ENCODE results near the gene ZFR. TPM values are rescaled to one million over a fixed set of nuclear protein-coding genes. Genes with fewer than 3 reads are reported as not detected.
A peak's percentile ranks its signal among the peaks of the same experiment; 100 is the strongest.
"Not testable (repeated sequence)": the region's sequence is repeated elsewhere in the genome, so short reads cannot be mapped to it uniquely, and the experiment has no call there.

ZFR gene
- total and polyA plus RNA-seq, 5 donors, result 28.9 to 58.7 (median 55.4) TPM

DNA sequence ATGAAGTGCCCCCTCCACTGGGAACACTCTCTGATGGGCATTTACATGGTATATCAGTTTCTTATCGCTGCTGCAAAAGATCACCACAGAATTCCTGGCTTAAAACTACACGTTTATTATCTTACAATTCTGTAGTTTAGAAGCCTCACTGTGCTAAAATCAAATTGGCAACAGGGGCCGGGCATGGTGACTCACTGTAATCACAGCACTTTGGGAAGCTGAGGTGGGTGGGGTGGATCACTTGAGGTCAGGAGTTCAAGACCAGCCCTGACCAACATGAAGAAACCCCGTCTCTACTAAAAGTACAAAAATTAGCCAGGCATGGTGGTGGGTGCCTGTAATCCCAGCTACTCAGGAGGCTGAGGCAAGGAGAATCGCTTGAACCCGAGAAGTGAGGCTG is 7.8 kb upstream of the ZFR start:
- ATAC-seq; intact Hi-C loops (cut with DNase I): not testable (repeated sequence)
- WGBS, result 72% methylated on average over 6 of the region's 6 CpGs

GRCh38 chr5:32450952-32451351 is 6.4 kb upstream of the ZFR start:
- no peaks in the 10 kb centered on the region for H3K4me1 ChIP-seq (ENCODE audit: control insufficient read depth, insufficient read depth, low read length)
- intact Hi-C loops (cut with DNase I), result no loop called here
- ATAC-seq (no peak), DNase-seq (no peak)
- no peak overlapping the region for H3K4me3 ChIP-seq (ENCODE audit: low read length)
- WGBS, result 54% methylated on average over 1 of the region's 1 CpG
- no peaks in the 10 kb centered on the region for H3K9me3 ChIP-seq (ENCODE audit: control insufficient read depth, low read length)
- no peak overlapping the region for H3K27ac ChIP-seq (ENCODE audit: low read length)
- no peaks in the 10 kb centered on the region for H3K27me3 ChIP-seq (ENCODE audit: control insufficient read depth, insufficient read depth)

More for the DNA sequence above, 7.8 kb upstream of the ZFR start:
- not testable (repeated sequence) for H3K4me3 ChIP-seq (ENCODE audit: low read length); H3K27me3 ChIP-seq (ENCODE audit: control insufficient read depth, insufficient read depth); DNase-seq; H3K4me1 ChIP-seq (ENCODE audit: control insufficient read depth, insufficient read depth, low read length); H3K9me3 ChIP-seq (ENCODE audit: control insufficient read depth, low read length); H3K27ac ChIP-seq (ENCODE audit: low read length)

- H3K4me3 ChIP-seq (ENCODE audit: low read length), result no peak overlapping the region
- WGBS, result 71% methylated on average over 2 of the region's 2 CpGs
- H3K4me1 ChIP-seq (ENCODE audit: control insufficient read depth, insufficient read depth, low read length), result peaks cover 5% of the 10 kb centered on the region
- no peaks in the 10 kb centered on the region for H3K27me3 ChIP-seq (ENCODE audit: control insufficient read depth, insufficient read depth)
- DNase-seq (no peak), ATAC-seq (no peak)
- H3K27ac ChIP-seq (ENCODE audit: low read length), result no peak overlapping the region
- intact Hi-C loops (cut with DNase I), result no loop called here
- peaks cover 3% of the 10 kb centered on the region for H3K9me3 ChIP-seq (ENCODE audit: control insufficient read depth, low read length)
Observed at GRCh38 chr5:32449262-32449661, 4.7 kb upstream of the ZFR start.

DNA sequence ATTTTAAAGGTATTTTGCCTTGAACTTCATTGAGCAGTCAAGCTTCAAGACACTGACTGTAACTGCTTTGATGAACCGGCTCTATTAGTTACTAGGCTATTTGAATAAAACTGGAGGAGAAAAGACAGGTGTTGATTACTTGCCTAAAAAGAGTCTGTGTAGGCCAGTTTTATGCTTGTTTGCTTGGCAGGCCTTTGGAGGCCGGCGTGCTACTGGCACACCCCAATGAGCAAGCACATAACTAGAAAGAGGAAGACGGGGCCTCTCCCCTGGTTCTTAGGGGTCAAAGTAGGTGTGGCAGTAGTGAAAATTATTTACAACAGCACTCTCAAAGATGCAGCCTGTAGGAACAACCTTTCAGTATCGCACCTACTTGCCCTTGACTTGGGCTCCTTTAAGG is 2.1 kb upstream of the ZFR start:
- Histone ChIP-seq H3K4me3 (ENCODE audit: low read length) (no peak overlapping the region), H3K4me1 (ENCODE audit: control insufficient read depth, insufficient read depth, low read length) (peaks cover 5% of the 10 kb centered on the region), H3K9me3 (ENCODE audit: control insufficient read depth, low read length) (peaks cover 3% of the 10 kb centered on the region), H3K27me3 (ENCODE audit: control insufficient read depth, insufficient read depth) (no peaks in the 10 kb centered on the region), H3K27ac (ENCODE audit: low read length) (no peak overlapping the region)
- no peak for ATAC-seq
- DNase-seq, result no peak
- 94% methylated on average over 5 of the region's 5 CpGs for WGBS
- intact Hi-C loops (cut with DNase I), result no loop called here

DNA sequence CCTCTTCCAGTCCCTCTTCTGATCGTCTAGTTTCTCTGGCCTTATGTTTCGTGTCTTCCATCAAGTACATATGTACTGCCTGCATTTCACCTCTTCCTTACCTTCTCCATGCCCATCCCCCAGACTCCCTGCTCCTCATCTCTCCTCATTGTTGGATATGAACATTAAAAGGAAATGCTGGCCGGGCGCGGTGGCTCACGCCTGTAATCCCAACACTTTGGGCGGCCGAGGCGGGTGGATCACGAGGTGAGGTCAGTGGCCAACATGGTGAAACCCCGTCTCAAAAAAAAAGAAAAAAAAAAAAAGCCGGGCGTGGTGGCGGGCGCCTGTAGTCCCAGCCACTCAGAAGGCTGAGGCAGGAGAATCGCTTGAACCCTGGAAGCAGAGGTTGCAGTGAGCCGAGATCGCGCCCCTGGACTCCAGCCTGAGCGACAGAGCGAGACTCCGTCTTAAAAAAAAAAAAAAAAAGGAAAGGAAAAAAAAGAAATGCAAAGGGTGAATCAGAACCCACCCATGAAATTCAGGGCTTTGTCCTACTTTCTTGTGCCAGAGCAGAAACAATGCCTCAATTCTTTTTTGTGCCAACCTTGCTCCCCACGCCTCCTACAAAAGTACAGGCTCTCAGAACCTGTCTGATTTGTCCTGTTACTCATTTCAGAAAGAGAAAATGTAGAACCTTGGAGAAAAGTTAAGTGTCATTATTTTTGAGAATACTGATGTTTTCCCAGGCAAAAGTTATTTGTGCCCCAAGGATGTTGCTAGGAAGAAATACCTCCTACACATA is 1.5 kb upstream of the ZFR start:
- peaks cover 5% of the 10 kb centered on the region for H3K4me1 ChIP-seq (ENCODE audit: control insufficient read depth, insufficient read depth, low read length)
- H3K27me3 ChIP-seq (ENCODE audit: control insufficient read depth, insufficient read depth), result no peaks in the 10 kb centered on the region
- no peak overlapping the region for H3K4me3 ChIP-seq (ENCODE audit: low read length)
- no peak overlapping the region for H3K27ac ChIP-seq (ENCODE audit: low read length)
- intact Hi-C loops (cut with DNase I), result no loop called here
- ATAC-seq (no peak), DNase-seq (no peak)
- H3K9me3 ChIP-seq (ENCODE audit: control insufficient read depth, low read length), result peaks cover 3% of the 10 kb centered on the region
- 81% methylated on average over 23 of the region's 23 CpGs for WGBS

GRCh38 chr5:32445287-32445758 is 783 bp upstream of the ZFR start:
- H3K27me3 ChIP-seq (ENCODE audit: control insufficient read depth, insufficient read depth), result no peaks in the 10 kb centered on the region
- WGBS, result 68% methylated on average over 10 of the region's 10 CpGs
- intact Hi-C loops (cut with DNase I), result no loop called here
- ATAC-seq (peak in 1 of 2 donors; percentile 9), DNase-seq (no peak)
- H3K4me3 ChIP-seq (ENCODE audit: low read length), result peak overlapping the region; percentile 89
- peaks cover 5% of the 10 kb centered on the region for H3K4me1 ChIP-seq (ENCODE audit: control insufficient read depth, insufficient read depth, low read length)
- H3K27ac ChIP-seq (ENCODE audit: low read length), result no peak overlapping the region
- H3K9me3 ChIP-seq (ENCODE audit: control insufficient read depth, low read length), result peaks cover 3% of the 10 kb centered on the region

DNA sequence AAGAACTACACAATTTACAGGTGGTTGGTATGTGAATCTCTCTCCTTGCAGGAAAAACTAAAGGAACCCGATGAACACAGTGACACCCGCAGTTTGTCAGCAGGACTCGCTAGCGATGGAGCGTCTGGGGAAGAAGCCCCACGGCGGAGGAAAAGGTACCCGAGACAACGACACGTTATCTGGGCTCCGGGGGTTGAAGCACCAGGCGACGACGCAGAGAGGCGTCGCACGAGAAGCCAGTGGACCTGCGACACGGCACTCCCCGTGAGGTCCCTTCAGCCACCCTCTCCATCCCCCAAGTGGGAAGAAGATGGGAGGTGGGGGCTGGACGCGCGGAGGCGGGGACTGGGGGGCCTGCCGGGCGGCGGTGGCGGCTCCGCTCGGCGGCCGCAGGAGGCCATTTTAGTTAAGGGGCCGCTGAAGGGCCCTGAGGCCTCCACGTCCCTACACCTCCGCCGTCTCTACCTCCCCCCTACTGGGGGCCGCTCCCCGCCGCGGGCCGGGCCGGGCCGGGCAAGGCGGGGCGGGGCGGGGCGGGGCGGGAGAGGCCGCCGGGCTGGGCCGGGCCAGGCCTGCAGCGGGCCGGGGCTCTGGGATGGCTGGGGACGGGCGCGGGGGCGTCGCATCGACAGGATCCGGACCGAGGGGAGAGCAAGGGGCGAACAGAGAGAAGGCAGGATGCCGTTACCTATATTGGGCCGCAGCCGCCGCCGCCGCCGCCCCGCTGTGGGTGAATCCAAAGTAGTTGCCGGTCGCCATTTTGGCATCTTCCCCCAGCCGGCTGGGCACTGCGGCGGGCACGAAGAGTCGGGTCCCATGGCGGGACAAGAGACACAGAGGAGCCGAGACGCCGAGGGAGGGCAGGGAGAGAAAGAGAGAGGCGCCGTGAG is 754 bp downstream of the ZFR start:
- H3K4me1 ChIP-seq (ENCODE audit: control insufficient read depth, insufficient read depth, low read length), result peaks cover 5% of the 10 kb centered on the region
- peak; percentile 54 to 79 (median 77) for DNase-seq
- intact Hi-C loops (cut with DNase I), result no loop called here

GRCh38 chr5:32443145-32443540 is 1.4 kb downstream of the ZFR start:
- H3K27ac ChIP-seq (ENCODE audit: low read length), result peak overlapping the region; percentile 82
- WGBS, result 15% methylated on average over 7 of the region's 7 CpGs
- H3K9me3 ChIP-seq (ENCODE audit: control insufficient read depth, low read length), result peaks cover 3% of the 10 kb centered on the region
- no peak for ATAC-seq
- no peaks in the 10 kb centered on the region for H3K27me3 ChIP-seq (ENCODE audit: control insufficient read depth, insufficient read depth)
- H3K4me1 ChIP-seq (ENCODE audit: control insufficient read depth, insufficient read depth, low read length), result peaks cover 5% of the 10 kb centered on the region
- H3K4me3 ChIP-seq (ENCODE audit: low read length), result peak overlapping the region; percentile 89
- intact Hi-C loops (cut with DNase I), result no loop called here
- DNase-seq, result no peak

More for the DNA sequence above, 754 bp downstream of the ZFR start:
- Histone ChIP-seq H3K27ac (ENCODE audit: low read length) (peak overlapping the region; percentile 94), H3K9me3 (ENCODE audit: control insufficient read depth, low read length) (peaks cover 3% of the 10 kb centered on the region), H3K27me3 (ENCODE audit: control insufficient read depth, insufficient read depth) (no peaks in the 10 kb centered on the region), H3K4me3 (ENCODE audit: low read length) (peak overlapping the region; percentile 89)
- ATAC-seq, result peak; percentile 74 to 79
- under 1% methylated on average over 83 of the region's 83 CpGs for WGBS

GRCh38 chr5:32439086-32439642 is 5.4 kb downstream of the ZFR start:
- Histone ChIP-seq H3K27me3 (ENCODE audit: control insufficient read depth, insufficient read depth) (no peaks in the 10 kb centered on the region), H3K27ac (ENCODE audit: low read length) (no peak overlapping the region), H3K4me3 (ENCODE audit: low read length) (no peak overlapping the region), H3K9me3 (ENCODE audit: control insufficient read depth, low read length) (no peaks in the 10 kb centered on the region), H3K4me1 (ENCODE audit: control insufficient read depth, insufficient read depth, low read length) (peaks cover 2% of the 10 kb centered on the region)
- ATAC-seq (no peak), DNase-seq (no peak)
- WGBS, result 50% methylated on average over 3 of the region's 3 CpGs
- intact Hi-C loops (cut with DNase I), result no loop called here

DNA sequence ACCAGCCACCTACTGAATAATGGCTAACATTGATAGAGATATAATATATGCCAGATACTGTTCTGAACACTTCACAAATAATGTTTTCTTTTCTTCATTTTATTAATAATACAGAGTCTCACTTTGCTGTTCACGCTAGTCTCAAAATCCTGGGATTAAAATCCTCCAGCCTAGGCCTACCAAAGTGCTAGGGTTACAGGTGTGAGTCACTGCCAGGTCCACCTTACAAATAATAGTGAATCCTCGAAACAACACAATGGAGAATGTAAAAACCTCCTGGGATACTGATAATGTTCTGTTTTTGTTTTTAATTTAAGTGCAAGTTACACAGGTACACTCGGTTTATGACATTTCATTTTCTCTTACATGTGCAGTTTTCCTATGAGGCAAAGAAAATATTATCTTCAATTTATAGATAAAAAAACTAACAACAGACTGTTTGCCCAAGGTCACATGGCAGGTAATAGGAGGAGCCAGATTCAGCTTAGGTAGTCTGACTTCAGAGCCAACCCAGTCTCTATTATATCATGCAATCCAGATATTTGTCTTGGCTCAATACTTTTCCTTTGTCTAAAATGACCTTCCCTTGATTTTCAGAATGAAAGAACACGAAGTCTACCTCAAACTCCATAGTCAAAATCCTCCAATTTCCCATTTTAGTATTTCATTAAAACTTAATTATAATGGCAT is 7.8 kb downstream of the ZFR start:
- ATAC-seq (peak; percentile 66 to 89), DNase-seq (no peak)
- peaks cover 5% of the 10 kb centered on the region for H3K4me1 ChIP-seq (ENCODE audit: control insufficient read depth, insufficient read depth, low read length)
- H3K9me3 ChIP-seq (ENCODE audit: control insufficient read depth, low read length), result no peaks in the 10 kb centered on the region
- intact Hi-C loops (cut with DNase I), result no loop called here
- 84% methylated on average over 4 of the region's 4 CpGs for WGBS
- no peak overlapping the region for H3K4me3 ChIP-seq (ENCODE audit: low read length)
- H3K27me3 ChIP-seq (ENCODE audit: control insufficient read depth, insufficient read depth), result no peaks in the 10 kb centered on the region
- H3K27ac ChIP-seq (ENCODE audit: low read length), result no peak overlapping the region
